HCT116 (cell line): ENCODE data around the gene LPAR1.

Experiments
- ELF1 ChIP-seq: IDR thresholded peaks from 2 replicates; pipeline ENCODE4 v1.6.1; 2012; ENCODE audit warnings: low read depth, borderline replicate concordance
- POLR2A ChIP-seq: IDR thresholded peaks from 2 replicates; pipeline ENCODE4 v1.7.0; 2011; ENCODE audit warnings: borderline replicate concordance; ENCODE audit not compliant: insufficient read depth, insufficient read length; ENCODE audit errors: extremely low read depth
- POLR2AphosphoS5 ChIP-seq: IDR thresholded peaks from 2 replicates; pipeline ENCODE4 v1.6.1; 2011; ENCODE audit warnings: mild to moderate bottlenecking, low read depth, low read length, moderate library complexity
- RAD21 ChIP-seq: IDR thresholded peaks from 2 replicates; pipeline ENCODE4 v1.6.1; 2012; ENCODE audit warnings: low read depth, mild to moderate bottlenecking
- TCF7L2 ChIP-seq: IDR thresholded peaks from 2 replicates; pipeline ENCODE4 v1.7.0; 2011; ENCODE audit warnings: borderline replicate concordance, inconsistent platforms; ENCODE audit not compliant: insufficient read depth, insufficient read length; ENCODE audit errors: extremely low read depth
- YY1 ChIP-seq: IDR thresholded peaks from 2 replicates; pipeline ENCODE4 v1.6.1; 2011; ENCODE audit warnings: low read length, low read depth, moderate library complexity, mild to moderate bottlenecking; ENCODE audit not compliant: insufficient replicate concordance; ENCODE audit errors: extremely low read depth
- ZFX ChIP-seq: fragments of 450-650 bp; IDR thresholded peaks from 2 replicates; pipeline ENCODE4 v1.6.1; 2017
- TF ChIP-seq, protein P1 (sequence below), 3 experiments: fragments of 200-600 bp in 1 of 3; sonication (generic) in 1 of 3; IDR thresholded peaks in 2 of 3; conservative IDR thresholded peaks in 1 of 3; 2 replicates each; pipeline ENCODE4 v1.5.1; 2012 to 2017; ENCODE audit warnings: low read depth in 2 of 3, low read length in 2 of 3, antibody characterized with exemption in 1 of 3, borderline replicate concordance in 1 of 3, control low read depth in 1 of 3, mild to moderate bottlenecking in 1 of 3, mixed read lengths in 1 of 3, mixed run types in 1 of 3, moderate library complexity in 1 of 3; ENCODE audit not compliant: insufficient read depth in 1 of 3
- TF ChIP-seq, protein P2 (sequence below): IDR thresholded peaks from 2 replicates; pipeline ENCODE4 v1.6.1; 2012; ENCODE audit warnings: low read depth

GRCh38 chr9:110877374-110877773 is 160.9 kb downstream of the LPAR1 start:
- TF ChIP-seq, protein P1, sequence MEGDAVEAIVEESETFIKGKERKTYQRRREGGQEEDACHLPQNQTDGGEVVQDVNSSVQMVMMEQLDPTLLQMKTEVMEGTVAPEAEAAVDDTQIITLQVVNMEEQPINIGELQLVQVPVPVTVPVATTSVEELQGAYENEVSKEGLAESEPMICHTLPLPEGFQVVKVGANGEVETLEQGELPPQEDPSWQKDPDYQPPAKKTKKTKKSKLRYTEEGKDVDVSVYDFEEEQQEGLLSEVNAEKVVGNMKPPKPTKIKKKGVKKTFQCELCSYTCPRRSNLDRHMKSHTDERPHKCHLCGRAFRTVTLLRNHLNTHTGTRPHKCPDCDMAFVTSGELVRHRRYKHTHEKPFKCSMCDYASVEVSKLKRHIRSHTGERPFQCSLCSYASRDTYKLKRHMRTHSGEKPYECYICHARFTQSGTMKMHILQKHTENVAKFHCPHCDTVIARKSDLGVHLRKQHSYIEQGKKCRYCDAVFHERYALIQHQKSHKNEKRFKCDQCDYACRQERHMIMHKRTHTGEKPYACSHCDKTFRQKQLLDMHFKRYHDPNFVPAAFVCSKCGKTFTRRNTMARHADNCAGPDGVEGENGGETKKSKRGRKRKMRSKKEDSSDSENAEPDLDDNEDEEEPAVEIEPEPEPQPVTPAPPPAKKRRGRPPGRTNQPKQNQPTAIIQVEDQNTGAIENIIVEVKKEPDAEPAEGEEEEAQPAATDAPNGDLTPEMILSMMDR (IDR thresholded peaks at IDR 0.05 in 2 of 3, conservative IDR thresholded peaks at IDR 0.05 in 1 of 3; ENCODE audit: borderline replicate concordance in 1 of 3, insufficient read depth in 1 of 3, low read depth in 2 of 3, low read length in 2 of 3): no peak
- TF ChIP-seq, protein P2, sequence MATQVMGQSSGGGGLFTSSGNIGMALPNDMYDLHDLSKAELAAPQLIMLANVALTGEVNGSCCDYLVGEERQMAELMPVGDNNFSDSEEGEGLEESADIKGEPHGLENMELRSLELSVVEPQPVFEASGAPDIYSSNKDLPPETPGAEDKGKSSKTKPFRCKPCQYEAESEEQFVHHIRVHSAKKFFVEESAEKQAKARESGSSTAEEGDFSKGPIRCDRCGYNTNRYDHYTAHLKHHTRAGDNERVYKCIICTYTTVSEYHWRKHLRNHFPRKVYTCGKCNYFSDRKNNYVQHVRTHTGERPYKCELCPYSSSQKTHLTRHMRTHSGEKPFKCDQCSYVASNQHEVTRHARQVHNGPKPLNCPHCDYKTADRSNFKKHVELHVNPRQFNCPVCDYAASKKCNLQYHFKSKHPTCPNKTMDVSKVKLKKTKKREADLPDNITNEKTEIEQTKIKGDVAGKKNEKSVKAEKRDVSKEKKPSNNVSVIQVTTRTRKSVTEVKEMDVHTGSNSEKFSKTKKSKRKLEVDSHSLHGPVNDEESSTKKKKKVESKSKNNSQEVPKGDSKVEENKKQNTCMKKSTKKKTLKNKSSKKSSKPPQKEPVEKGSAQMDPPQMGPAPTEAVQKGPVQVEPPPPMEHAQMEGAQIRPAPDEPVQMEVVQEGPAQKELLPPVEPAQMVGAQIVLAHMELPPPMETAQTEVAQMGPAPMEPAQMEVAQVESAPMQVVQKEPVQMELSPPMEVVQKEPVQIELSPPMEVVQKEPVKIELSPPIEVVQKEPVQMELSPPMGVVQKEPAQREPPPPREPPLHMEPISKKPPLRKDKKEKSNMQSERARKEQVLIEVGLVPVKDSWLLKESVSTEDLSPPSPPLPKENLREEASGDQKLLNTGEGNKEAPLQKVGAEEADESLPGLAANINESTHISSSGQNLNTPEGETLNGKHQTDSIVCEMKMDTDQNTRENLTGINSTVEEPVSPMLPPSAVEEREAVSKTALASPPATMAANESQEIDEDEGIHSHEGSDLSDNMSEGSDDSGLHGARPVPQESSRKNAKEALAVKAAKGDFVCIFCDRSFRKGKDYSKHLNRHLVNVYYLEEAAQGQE: no peak
- no peak for TF ChIP-seq ELF1
- TF ChIP-seq YY1: no peak
- TF ChIP-seq TCF7L2: no peak
- TF ChIP-seq ZFX: no peak
- no peak for TF ChIP-seq POLR2A
- no peak for TF ChIP-seq RAD21
- no peak for TF ChIP-seq POLR2AphosphoS5
